ENCODE data around the gene MAN1A1.

The MAN1A1 gene

GRCh38 chr6:119201480-119201879 lies 148.1 kb downstream of the MAN1A1 start:
- ATAC-seq (no peak), DNase-seq (no peak)
- H3K9me3 Mint-ChIP-seq, result no peaks in the 10 kb centered on the region
- H3K4me1 Mint-ChIP-seq, result no peaks in the 10 kb centered on the region
- no peak overlapping the region for H3K27ac Mint-ChIP-seq
- H3K4me3 Mint-ChIP-seq, result no peak overlapping the region
- H3K27me3 Mint-ChIP-seq, result no peaks in the 10 kb centered on the region

GRCh38 chr6:119200512-119201175 lies 148.9 kb downstream of the MAN1A1 start:
- DNase-seq, result no peak
- Mint-ChIP-seq H3K27ac (no peak overlapping the region), H3K4me3 (no peak overlapping the region), H3K4me1 (no peaks in the 10 kb centered on the region), H3K9me3 (no peaks in the 10 kb centered on the region), H3K27me3 (no peaks in the 10 kb centered on the region)
- ATAC-seq, result no peak

- Mint-ChIP-seq H3K27ac (peak overlapping the region in 1 of 2 donors; percentile 44), H3K4me1 (no peaks in the 10 kb centered on the region), H3K9me3 (no peaks in the 10 kb centered on the region), H3K4me3 (no peak overlapping the region), H3K27me3 (no peaks in the 10 kb centered on the region)
- no peak for ATAC-seq
- DNase-seq, result no peak
Measured at GRCh38 chr6:119197271-119197670, 152.3 kb downstream of the MAN1A1 start.

GRCh38 chr6:119196715-119197114 lies 152.8 kb downstream of the MAN1A1 start:
- H3K27ac Mint-ChIP-seq, result no peak overlapping the region
- H3K4me1 Mint-ChIP-seq, result no peaks in the 10 kb centered on the region
- H3K4me3 Mint-ChIP-seq, result no peak overlapping the region
- ATAC-seq, result no peak
- no peak for DNase-seq
- no peaks in the 10 kb centered on the region for H3K27me3 Mint-ChIP-seq
- H3K9me3 Mint-ChIP-seq, result no peaks in the 10 kb centered on the region

- Mint-ChIP-seq H3K27me3 (no peaks in the 10 kb centered on the region), H3K4me1 (no peaks in the 10 kb centered on the region), H3K27ac (no peak overlapping the region), H3K4me3 (no peak overlapping the region), H3K9me3 (no peaks in the 10 kb centered on the region)
- no peak for ATAC-seq
- no peak for DNase-seq
Measured at GRCh38 chr6:119195848-119196247, 153.7 kb downstream of the MAN1A1 start.

- Mint-ChIP-seq H3K9me3 (no peaks in the 10 kb centered on the region), H3K27me3 (no peaks in the 10 kb centered on the region), H3K4me3 (no peak overlapping the region), H3K27ac (no peak overlapping the region), H3K4me1 (no peaks in the 10 kb centered on the region)
- no peak for ATAC-seq
- DNase-seq, result no peak
Measured at GRCh38 chr6:119195204-119195603, 154.4 kb downstream of the MAN1A1 start.

- H3K4me3 Mint-ChIP-seq, result no peak overlapping the region
- no peaks in the 10 kb centered on the region for H3K27me3 Mint-ChIP-seq
- no peak for DNase-seq
- H3K4me1 Mint-ChIP-seq, result no peaks in the 10 kb centered on the region
- no peak overlapping the region for H3K27ac Mint-ChIP-seq
- H3K9me3 Mint-ChIP-seq, result no peaks in the 10 kb centered on the region
- no peak for ATAC-seq
Measured at GRCh38 chr6:119193707-119194106, 155.9 kb downstream of the MAN1A1 start.

GRCh38 chr6:119192200-119192599 lies 157.4 kb downstream of the MAN1A1 start:
- no peaks in the 10 kb centered on the region for H3K27me3 Mint-ChIP-seq
- no peaks in the 10 kb centered on the region for H3K9me3 Mint-ChIP-seq
- DNase-seq (no peak), ATAC-seq (no peak)
- H3K4me1 Mint-ChIP-seq, result no peaks in the 10 kb centered on the region
- no peak overlapping the region for H3K4me3 Mint-ChIP-seq
- no peak overlapping the region for H3K27ac Mint-ChIP-seq

- H3K9me3 Mint-ChIP-seq, result no peaks in the 10 kb centered on the region
- H3K4me1 Mint-ChIP-seq, result no peaks in the 10 kb centered on the region
- peak overlapping the region in 1 of 2 donors; percentile 31 for H3K27ac Mint-ChIP-seq
- ATAC-seq (no peak), DNase-seq (no peak)
- H3K27me3 Mint-ChIP-seq, result no peaks in the 10 kb centered on the region
- H3K4me3 Mint-ChIP-seq, result no peak overlapping the region
Measured at GRCh38 chr6:119190176-119190575, 159.4 kb downstream of the MAN1A1 start.

- Mint-ChIP-seq H3K4me1 (no peaks in the 10 kb centered on the region), H3K4me3 (no peak overlapping the region), H3K27me3 (no peaks in the 10 kb centered on the region), H3K9me3 (no peaks in the 10 kb centered on the region), H3K27ac (no peak overlapping the region)
- ATAC-seq, result no peak
- no peak for DNase-seq
Measured at GRCh38 chr6:119189498-119189897, 160.1 kb downstream of the MAN1A1 start.

GRCh38 chr6:119187596-119187995 lies 162.0 kb downstream of the MAN1A1 start:
- H3K27ac Mint-ChIP-seq, result no peak overlapping the region
- DNase-seq, result no peak
- H3K9me3 Mint-ChIP-seq, result no peaks in the 10 kb centered on the region
- no peak for ATAC-seq
- H3K4me1 Mint-ChIP-seq, result no peaks in the 10 kb centered on the region
- H3K27me3 Mint-ChIP-seq, result no peaks in the 10 kb centered on the region
- no peak overlapping the region for H3K4me3 Mint-ChIP-seq

- no peaks in the 10 kb centered on the region for H3K27me3 Mint-ChIP-seq
- DNase-seq (no peak), ATAC-seq (no peak)
- no peak overlapping the region for H3K4me3 Mint-ChIP-seq
- no peak overlapping the region for H3K27ac Mint-ChIP-seq
- H3K4me1 Mint-ChIP-seq, result no peaks in the 10 kb centered on the region
- no peaks in the 10 kb centered on the region for H3K9me3 Mint-ChIP-seq
Measured at GRCh38 chr6:119186490-119186889, 163.1 kb downstream of the MAN1A1 start.

GRCh38 chr6:119184008-119184648 lies 165.4 kb downstream of the MAN1A1 start:
- ATAC-seq (no peak), DNase-seq (no peak)
- Mint-ChIP-seq H3K4me1 (peaks cover 11% of the 10 kb centered on the region), H3K4me3 (no peak overlapping the region), H3K9me3 (no peaks in the 10 kb centered on the region), H3K27ac (no peak overlapping the region), H3K27me3 (no peaks in the 10 kb centered on the region)

GRCh38 chr6:119183457-119183856 lies 166.1 kb downstream of the MAN1A1 start:
- H3K27ac Mint-ChIP-seq, result peak overlapping the region in 1 of 2 donors; percentile 19
- H3K4me3 Mint-ChIP-seq, result no peak overlapping the region
- no peak for DNase-seq
- no peak for ATAC-seq
- no peaks in the 10 kb centered on the region for H3K27me3 Mint-ChIP-seq
- H3K4me1 Mint-ChIP-seq, result peaks cover 11% of the 10 kb centered on the region
- no peaks in the 10 kb centered on the region for H3K9me3 Mint-ChIP-seq

- no peak overlapping the region for H3K4me3 Mint-ChIP-seq
- no peaks in the 10 kb centered on the region for H3K27me3 Mint-ChIP-seq
- no peak for DNase-seq
- no peaks in the 10 kb centered on the region for H3K9me3 Mint-ChIP-seq
- H3K4me1 Mint-ChIP-seq, result peaks cover 11% of the 10 kb centered on the region
- H3K27ac Mint-ChIP-seq, result no peak overlapping the region
- ATAC-seq, result no peak
Measured at GRCh38 chr6:119182875-119183274, 166.7 kb downstream of the MAN1A1 start.

- no peak overlapping the region for H3K4me3 Mint-ChIP-seq
- no peaks in the 10 kb centered on the region for H3K9me3 Mint-ChIP-seq
- ATAC-seq, result no peak
- H3K4me1 Mint-ChIP-seq, result peaks cover 11% of the 10 kb centered on the region
- H3K27ac Mint-ChIP-seq, result no peak overlapping the region
- DNase-seq, result no peak
- H3K27me3 Mint-ChIP-seq, result no peaks in the 10 kb centered on the region
Measured at GRCh38 chr6:119182216-119182803, 167.3 kb downstream of the MAN1A1 start.
